HG03025 (cell line): Measurements from ENCODE around the gene ALKBH7.
"Not testable (repeated sequence)": the region's sequence is repeated elsewhere in the genome, so short reads cannot be mapped to it uniquely, and the experiment has no call there.

Source experiments
- ATAC-seq: cut with Tn5 transposase; IDR thresholded peaks from one replicate; pipeline ENCODE4 v1.9.1; 2021; ENCODE audit warnings: mild to moderate bottlenecking, moderate library complexity; ENCODE audit not compliant: unreplicated experiment, low FRiP score

The ALKBH7 gene

GRCh38 chr19:6394831-6395230 is 22.2 kb downstream of the ALKBH7 start:
- no peak for ATAC-seq

GRCh38 chr19:6396305-6396704 is 23.7 kb downstream of the ALKBH7 start:
- no peak for ATAC-seq

- not testable (repeated sequence) for ATAC-seq
These were observed 27.7 kb downstream of the ALKBH7 start for GRCh38 chr19:6400062-6400944.

GRCh38 chr19:6402058-6402457 is 29.5 kb downstream of the ALKBH7 start:
- ATAC-seq, result no peak

GRCh38 chr19:6402837-6403608 is 30.4 kb downstream of the ALKBH7 start:
- ATAC-seq, result no peak

GRCh38 chr19:6406401-6406800 is 33.8 kb downstream of the ALKBH7 start:
- ATAC-seq, result no peak

- ATAC-seq, result no peak
These were observed 36.8 kb downstream of the ALKBH7 start for GRCh38 chr19:6409346-6409745.

- ATAC-seq, result no peak
These were observed 39.5 kb downstream of the ALKBH7 start for GRCh38 chr19:6412061-6412446.

GRCh38 chr19:6412447-6413091 is 40.0 kb downstream of the ALKBH7 start:
- no peak for ATAC-seq

GRCh38 chr19:6413291-6413690 is 40.7 kb downstream of the ALKBH7 start:
- ATAC-seq, result no peak

- no peak for ATAC-seq
These were observed 41.4 kb downstream of the ALKBH7 start for GRCh38 chr19:6413721-6414643.

GRCh38 chr19:6414793-6415590 is 42.4 kb downstream of the ALKBH7 start:
- ATAC-seq, result no peak

GRCh38 chr19:6415591-6416190 is 43.1 kb downstream of the ALKBH7 start:
- no peak for ATAC-seq

GRCh38 chr19:6416658-6417405 is 44.2 kb downstream of the ALKBH7 start:
- ATAC-seq, result no peak

- ATAC-seq, result no peak
These were observed 45.3 kb downstream of the ALKBH7 start for GRCh38 chr19:6417713-6418561.

- no peak for ATAC-seq
These were observed 46.0 kb downstream of the ALKBH7 start for GRCh38 chr19:6418562-6418932.
